H1 (cell line): Measurements from ENCODE around the gene SLC39A10.

Source experiments
- CEBPB ChIP-seq: IDR thresholded peaks from 2 replicates; pipeline ENCODE4 v1.6.1; 2012; ENCODE audit warnings: low read depth, low read length
- CREB1 ChIP-seq: IDR thresholded peaks from 2 replicates; pipeline ENCODE4 v1.6.1; 2012; ENCODE audit warnings: inconsistent platforms
- CTCF ChIP-seq, 3 experiments: IDR thresholded peaks; 1 replicate in 2 of 3; 2 replicates in 1 of 3; pipeline versions ENCODE4 v1.5.1 to v1.6.1; 2011; ENCODE audit warnings: low read length in 3 of 3, mild to moderate bottlenecking in 3 of 3, inconsistent platforms in 2 of 3, low read depth in 1 of 3, moderate library complexity in 1 of 3; ENCODE audit not compliant: insufficient read depth in 1 of 3; ENCODE audit errors: control extremely low read depth in 1 of 3
- POLR2A ChIP-seq, 2 experiments: IDR thresholded peaks; 1 replicate in 1 of 2; 2 replicates in 1 of 2; pipeline ENCODE4 v1.6.1; 2011; ENCODE audit warnings: low read depth in 2 of 2, low read length in 2 of 2, mild to moderate bottlenecking in 2 of 2; ENCODE audit errors: control extremely low read depth in 1 of 2
- POLR2AphosphoS5 ChIP-seq: IDR thresholded peaks from 2 replicates; pipeline ENCODE4 v1.6.1; 2011; ENCODE audit warnings: low read depth, low read length
- RFX5 ChIP-seq: IDR thresholded peaks from 2 replicates; pipeline ENCODE4 v1.6.1; 2011; ENCODE audit warnings: low read depth, low read length, improper control_type of control experiment, borderline replicate concordance

GRCh38 chr2:195646424-195646823, 10.6 kb upstream of the SLC39A10 start:
- TF ChIP-seq CEBPB (no peak), CTCF (IDR thresholded peaks at IDR 0.05; ENCODE audit: control extremely low read depth in 1 of 3, insufficient read depth in 1 of 3, low read depth in 1 of 3, low read length in 3 of 3) (no peak), RFX5 (no peak), POLR2AphosphoS5 (no peak), POLR2A (IDR thresholded peaks at IDR 0.05; ENCODE audit: control extremely low read depth in 1 of 2, low read depth in 2 of 2, low read length in 2 of 2) (no peak), CREB1 (no peak)
